GM12878 (cell line): ENCODE data around the gene DNAH5. TPM values are rescaled to one million over a fixed set of nuclear protein-coding genes. Genes with fewer than 3 reads are reported as not detected.

Source experiments
- ATAC-seq: fragments of 200-7000 bp; cut with Tn5 transposase; 3 replicates; pipeline ENCODE4 v1.9.1; 2020; ENCODE audit warnings: mild to moderate bottlenecking, moderate library complexity
- BruUV-seq: library from RNA; stranded (reverse); fragments of 400-500 nt; replicated peaks from 2 replicates; lab custom pipeline; 2021; lab: Mats Ljungman, UMichigan
- CTCF ChIA-PET: fragments of 300-600 bp; sonication (Branson Sonifier 250); formaldehyde crosslinking; extraction: SDS; loops from one replicate; lab custom pipeline; 2021; ENCODE audit warnings: inconsistent platforms; lab: Yijun Ruan, JAX
- POLR2A ChIA-PET: fragments of 350-600 bp; formaldehyde crosslinking; extraction: SDS; loops from one replicate; lab custom pipeline; 2021; ENCODE audit warnings: inconsistent platforms; lab: Charles Lee
- RAD21 ChIA-PET: fragments of 300-600 bp; sonication (Branson Sonifier 250); formaldehyde crosslinking; loops from one replicate; lab custom pipeline; 2023; ENCODE audit warnings: antibody characterized with exemption; ENCODE audit not compliant: unreplicated experiment; lab: Charles Lee
- SMC1A ChIA-PET: fragments of 300-600 bp; sonication (Branson Sonifier 250); formaldehyde crosslinking; loops from one replicate; lab custom pipeline; 2023; ENCODE audit not compliant: unreplicated experiment, uncharacterized antibody; lab: Charles Lee
- DNase-seq: peaks from one replicate; pipeline ENCODE4 v3.0.0-alpha.2; 2011; ENCODE audit warnings: low read depth, low spot score
- FAIRE-seq: peaks from 3 replicates; lab custom pipeline; 2011; peaks lifted over from hg19 to GRCh38; lab: Jason Lieb, UNC
- H2AFZ ChIP-seq: 2 replicates; pipeline ENCODE4 v1.6.0; 2011; ENCODE audit warnings: low read depth, low read length, control low read depth; ENCODE audit not compliant: control insufficient read depth
- H3K27ac ChIP-seq: 2 replicates; pipeline ENCODE4 v1.5.1; 2011; ENCODE audit warnings: control low read depth; ENCODE audit not compliant: control insufficient read depth, insufficient read depth
- H3K27me3 ChIP-seq, 2 experiments: replicated peaks in 1 of 2; 2 replicates each; pipeline versions ENCODE4 v1.6.0 to v1.6.1; 2011; ENCODE audit warnings: low read length in 1 of 2; ENCODE audit not compliant: control insufficient read depth in 2 of 2, insufficient read depth in 2 of 2
- H3K36me3 ChIP-seq, 2 experiments: 2 replicates each; pipeline ENCODE4 v1.5.1; 2011; ENCODE audit warnings: low read length in 1 of 2; ENCODE audit not compliant: control insufficient read depth in 2 of 2, insufficient read depth in 2 of 2
- H3K4me1 ChIP-seq: 2 replicates; pipeline ENCODE4 v1.6.1; 2011; ENCODE audit warnings: mild to moderate bottlenecking, low read length, moderate library complexity, mixed read lengths; ENCODE audit not compliant: control insufficient read depth, insufficient read depth
- H3K4me2 ChIP-seq: 2 replicates; pipeline ENCODE4 v1.6.0; 2011; ENCODE audit warnings: control low read depth; ENCODE audit not compliant: control insufficient read depth, insufficient read depth
- H3K4me3 ChIP-seq: fragments of 200-600 bp; sonication (generic); 2 replicates; pipeline ENCODE4 v1.5.1; 2016
- H3K79me2 ChIP-seq: 2 replicates; pipeline ENCODE4 v1.6.0; 2011; ENCODE audit warnings: low read length; ENCODE audit not compliant: control insufficient read depth, insufficient read depth
- H3K9ac ChIP-seq: 2 replicates; pipeline ENCODE4 v1.8.0; 2011; ENCODE audit warnings: low read length, control low read depth, mixed read lengths; ENCODE audit not compliant: control insufficient read depth, insufficient read depth
- H3K9me3 ChIP-seq: replicated peaks from 3 replicates; pipeline ENCODE4 v1.5.1; 2011; ENCODE audit warnings: mild to moderate bottlenecking, low read length; ENCODE audit not compliant: control insufficient read depth, insufficient read depth
- H4K20me1 ChIP-seq: 2 replicates; pipeline ENCODE4 v1.6.0; 2011; ENCODE audit not compliant: control insufficient read depth, insufficient read depth
- CBFB ChIP-seq: IDR thresholded peaks from 2 replicates; pipeline ENCODE4 v1.6.1; 2016; ENCODE audit warnings: antibody characterized with exemption, low read depth
- CBX5 ChIP-seq: sonication (generic); IDR thresholded peaks from 2 replicates; pipeline ENCODE4 v1.6.1; 2016; ENCODE audit warnings: low read depth, moderate library complexity, mild to moderate bottlenecking, inconsistent platforms
- CREM ChIP-seq: IDR thresholded peaks from 2 replicates; pipeline ENCODE4 v1.6.1; 2014; ENCODE audit warnings: antibody characterized with exemption, low read depth
- E2F4 ChIP-seq: IDR thresholded peaks from 2 replicates; pipeline ENCODE4 v1.6.1; 2012; ENCODE audit warnings: low read depth, low read length, improper control_type of control experiment
- ELK1 ChIP-seq: IDR thresholded peaks from 2 replicates; pipeline ENCODE4 v1.6.1; 2012; ENCODE audit warnings: low read depth, low read length, improper control_type of control experiment
- IKZF1 ChIP-seq: fragments of 450-650 bp; conservative IDR thresholded peaks from 2 replicates; pipeline ENCODE4 v1.6.1; 2017; ENCODE audit warnings: antibody characterized with exemption, mild to moderate bottlenecking
- JUNB ChIP-seq: IDR thresholded peaks from 2 replicates; pipeline ENCODE4 v1.6.1; 2016; ENCODE audit warnings: antibody characterized with exemption, mild to moderate bottlenecking
- NKRF ChIP-seq: fragments of 450-650 bp; conservative IDR thresholded peaks from 2 replicates; pipeline ENCODE4 v1.6.1; 2017; ENCODE audit warnings: mild to moderate bottlenecking, moderate library complexity
- PAX5 ChIP-seq: IDR thresholded peaks from 2 replicates; pipeline ENCODE4 v1.6.1; 2011; ENCODE audit warnings: low read depth, low read length, borderline replicate concordance
- PAX8 ChIP-seq: fragments of 450-650 bp; IDR thresholded peaks from 2 replicates; pipeline ENCODE4 v1.6.1; 2017; ENCODE audit warnings: mild to moderate bottlenecking, moderate library complexity
- POLR2AphosphoS5 ChIP-seq: IDR thresholded peaks from 2 replicates; pipeline ENCODE4 v1.6.1; 2011; ENCODE audit warnings: mild to moderate bottlenecking, low read length, inconsistent platforms
- RAD51 ChIP-seq: fragments of 450-650 bp; IDR thresholded peaks from 2 replicates; pipeline ENCODE4 v1.6.1; 2016; ENCODE audit warnings: moderate library complexity, mild to moderate bottlenecking, inconsistent platforms
- RB1 ChIP-seq: fragments of 450-650 bp; formaldehyde crosslinking; IDR thresholded peaks from 2 replicates; pipeline ENCODE4 v1.6.1; 2017; ENCODE audit warnings: mild to moderate bottlenecking, borderline replicate concordance
- RELB ChIP-seq: fragments of 450-650 bp; IDR thresholded peaks from 2 replicates; pipeline ENCODE4 v1.6.1; 2017; ENCODE audit warnings: low read depth, mild to moderate bottlenecking, moderate library complexity
- WGBS: methylation state at CpG from one replicate; pipeline ENCODE4 v1.1.6; 2016; ENCODE audit warnings: low lambda C conversion rate; ENCODE audit not compliant: insufficient replicate concordance, insufficient coverage; ENCODE audit errors: missing lambda C conversion rate; 5-methylcytosine and 5-hydroxymethylcytosine counted together
- in situ Hi-C: fragments of 300-500 bp; cut with MboI; formaldehyde crosslinking; loops from 9 replicates; pipeline ENCODE4 v1.14.3; 2018; ENCODE audit warnings: mixed read lengths
- intact Hi-C: fragments of 100-400 bp; cut with micrococcal nuclease; formaldehyde crosslinking; loops from one replicate; pipeline ENCODE4 v1.14.2; 2022; ENCODE audit not compliant: unreplicated experiment
- polyA plus RNA-seq, 11 experiments: library from polyadenylated mRNA; depleted of rRNA in 4 of 11; unstranded in 6 of 11; stranded (reverse) in 5 of 11; fragments of >200 nt; fragmentation: Nextera tagmentation in 4 of 11; fragmentation: Illumina TruSeq in 1 of 11; extraction: Ambion mirVana in 4 of 11; extraction: Trizol in 1 of 11; gene quantifications; 1 replicate in 1 of 11; 2 replicates in 10 of 11; pipeline versions ENCODE4 v1.2.1 to v1.2.3, GENCODE V29; 2011 to 2016; ENCODE audit warnings: inconsistent platforms in 2 of 11, missing spikeins in 2 of 11, low read depth in 1 of 11
- total RNA-seq, 4 experiments: library from RNA; depleted of rRNA in 3 of 4; stranded (reverse); fragments of >200 nt in 3 of 4; fragmentation: Illumina TruSeq in 1 of 4; extraction: Trizol in 1 of 4; gene quantifications; 2 replicates each; pipeline versions ENCODE4 v1.2.1 to v1.2.3, GENCODE V29; 2013 to 2021

Gene DNAH5
- total and polyA plus RNA-seq, 10 of the 15 experiments (the other 5 are each of a cell fraction or from before 2014, with no cell fraction given), result under 0.01 to 0.30 (median 0.07) TPM; not detected in 7

GRCh38 chr5:13975246-13975645 is 30.8 kb upstream of the DNAH5 start:
- H2AFZ ChIP-seq, result no peak overlapping the region
- no peaks in the 10 kb centered on the region for H3K27me3 ChIP-seq
- ChIA-PET CTCF (no interaction called here), RAD21 (no interaction called here), SMC1A (no interaction called here), POLR2A (no interaction called here)
- no peaks in the 10 kb centered on the region for H3K36me3 ChIP-seq
- 0% methylated on average over 2 of the region's 2 CpGs for WGBS
- H3K79me2 ChIP-seq, result no peaks in the 10 kb centered on the region
- TF ChIP-seq E2F4, result no peak
- no peak for TF ChIP-seq POLR2AphosphoS5
- TF ChIP-seq IKZF1, result no peak
- no peak for TF ChIP-seq RB1
- TF ChIP-seq NKRF, result no peak
- no peak for TF ChIP-seq RAD51
- no peak for TF ChIP-seq CBFB
- TF ChIP-seq CREM, result no peak
- TF ChIP-seq ELK1, result no peak
- TF ChIP-seq PAX5, result no peak
- no peak for TF ChIP-seq CBX5
- TF ChIP-seq JUNB, result no peak
- TF ChIP-seq RELB, result no peak
- TF ChIP-seq PAX8, result no peak
- H3K4me3 ChIP-seq, result no peak overlapping the region
- no peak for ATAC-seq
- DNase-seq, result no peak
- H3K27ac ChIP-seq, result no peak overlapping the region
- no peaks in the 10 kb centered on the region for H3K9me3 ChIP-seq
- no peak for FAIRE-seq
- no peak overlapping the region for H3K4me2 ChIP-seq
- intact Hi-C loops, result no loop called here
- no peak overlapping the region for H3K9ac ChIP-seq
- in situ Hi-C loops, result loop anchor here (25.0 kb wide), 1 partner anchor 387 kb away; no protein-coding TSS in a partner anchor
- no peaks in the 10 kb centered on the region for H3K4me1 ChIP-seq
- no TSS peak for BruUV-seq
- H4K20me1 ChIP-seq, result no peaks in the 10 kb centered on the region
